GM10847 (cell line): ENCODE data around the gene SPCS3.
A peak's percentile ranks its signal among the peaks of the same experiment; 100 is the strongest.

Source experiments
- POLR2A ChIP-seq: IDR thresholded peaks from 2 replicates; pipeline ENCODE4 v1.6.1; 2011; ENCODE audit not compliant: insufficient read length; ENCODE audit errors: extremely low read depth

SPCS3 gene

DNA sequence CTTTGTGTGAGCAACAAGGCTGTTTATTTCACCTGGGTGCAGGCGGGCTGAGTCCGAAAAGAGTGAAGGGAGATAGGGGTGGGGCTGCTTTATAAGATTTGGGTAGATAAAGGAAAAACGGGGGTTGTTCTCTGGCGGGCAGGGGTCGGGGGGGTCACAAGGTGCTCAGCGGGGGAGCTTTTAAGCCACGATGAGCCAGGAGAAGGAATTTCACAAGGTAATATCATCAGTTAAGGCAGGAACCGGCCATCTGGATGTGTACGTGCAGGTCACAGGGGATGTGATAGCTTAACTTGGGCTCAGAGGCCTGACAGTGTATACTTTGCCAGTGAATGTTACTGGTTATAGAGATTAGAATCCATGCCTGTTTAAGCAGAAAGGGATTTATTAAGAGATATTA, 19.7 kb upstream of the SPCS3 start:
- TF ChIP-seq POLR2A = no peak

DNA sequence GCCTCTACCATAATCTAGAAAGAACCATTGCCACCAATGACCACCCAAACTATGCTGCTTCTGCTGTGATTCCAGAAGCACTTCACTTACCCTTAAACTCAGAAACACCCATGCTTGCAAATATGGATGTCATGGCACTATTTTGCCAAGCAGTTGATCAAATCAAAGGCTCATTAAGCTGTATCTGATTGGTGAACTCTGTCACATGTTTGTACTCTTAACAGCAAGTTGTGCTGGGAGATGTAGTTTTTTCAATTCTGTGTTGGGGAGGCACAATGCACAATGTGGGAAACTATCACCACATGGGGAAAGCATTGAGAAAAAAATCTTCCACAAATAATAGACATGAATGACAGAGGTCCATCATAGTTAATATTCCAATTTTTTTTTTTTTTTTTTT, 19.2 kb upstream of the SPCS3 start:
- no peak for TF ChIP-seq POLR2A

DNA sequence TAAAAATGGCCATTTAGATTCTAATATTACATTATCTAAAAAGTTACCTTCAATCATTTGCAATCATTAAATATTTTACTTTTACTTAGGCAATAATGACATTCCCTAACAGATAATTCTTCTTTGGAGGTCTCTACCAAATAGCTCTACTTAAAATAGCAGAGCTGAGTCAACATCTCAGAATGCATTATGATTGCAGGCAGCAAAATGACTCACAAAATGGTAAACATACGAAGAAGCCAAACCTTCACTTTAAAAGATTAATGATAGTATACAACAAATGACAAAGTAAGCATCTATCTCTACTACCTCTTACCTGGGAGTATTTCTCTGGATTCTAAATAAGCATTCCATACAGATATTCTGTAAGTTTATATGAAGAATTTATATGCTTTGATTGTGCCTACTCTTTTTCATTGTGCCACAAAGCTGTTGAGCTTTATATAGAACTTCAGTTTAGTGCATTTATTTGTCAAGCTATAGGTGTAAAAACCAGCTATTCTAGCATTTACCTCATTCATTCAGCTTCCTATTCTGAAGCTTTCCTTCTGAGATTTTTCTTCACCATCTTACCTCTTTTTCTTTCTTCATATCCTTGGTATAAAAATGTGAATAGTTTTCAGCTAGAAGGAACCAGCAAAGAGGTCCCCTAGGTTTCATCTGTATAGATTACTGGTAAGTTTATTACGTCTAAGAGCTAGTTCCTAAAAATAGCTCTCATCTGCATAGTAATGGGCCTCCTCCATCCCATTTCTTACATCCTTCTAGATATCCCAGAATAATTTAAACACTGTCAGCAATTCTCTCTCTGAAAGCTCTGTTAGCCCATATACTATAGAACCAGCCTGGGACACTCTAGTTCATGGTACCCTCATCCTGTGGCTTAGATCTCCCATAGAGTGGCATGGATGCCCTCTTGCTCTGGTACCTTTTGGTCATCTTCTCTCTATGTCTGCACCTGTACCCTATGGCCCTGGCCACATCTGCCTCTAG, 17.2 kb upstream of the SPCS3 start:
- TF ChIP-seq POLR2A = no peak

DNA sequence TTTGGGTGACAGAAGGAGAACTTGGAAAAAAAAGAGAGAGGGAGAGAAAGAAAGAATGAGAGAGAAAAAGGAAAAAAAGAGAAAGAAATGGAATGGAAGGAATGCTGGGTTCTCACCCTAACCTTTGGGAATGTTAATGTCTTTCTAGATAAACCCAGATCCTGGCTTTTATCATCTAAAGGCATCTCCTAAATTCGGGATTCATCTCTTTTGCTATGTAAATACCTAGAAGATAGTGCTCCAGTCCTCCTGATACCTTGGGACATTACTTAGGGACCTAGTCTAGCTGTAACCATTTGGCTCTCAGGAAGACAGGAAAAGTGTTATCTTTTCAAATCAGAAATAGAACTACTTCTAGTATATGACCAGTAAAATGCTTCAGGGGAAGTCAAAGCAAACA, 15.8 kb upstream of the SPCS3 start:
- no peak for TF ChIP-seq POLR2A

DNA sequence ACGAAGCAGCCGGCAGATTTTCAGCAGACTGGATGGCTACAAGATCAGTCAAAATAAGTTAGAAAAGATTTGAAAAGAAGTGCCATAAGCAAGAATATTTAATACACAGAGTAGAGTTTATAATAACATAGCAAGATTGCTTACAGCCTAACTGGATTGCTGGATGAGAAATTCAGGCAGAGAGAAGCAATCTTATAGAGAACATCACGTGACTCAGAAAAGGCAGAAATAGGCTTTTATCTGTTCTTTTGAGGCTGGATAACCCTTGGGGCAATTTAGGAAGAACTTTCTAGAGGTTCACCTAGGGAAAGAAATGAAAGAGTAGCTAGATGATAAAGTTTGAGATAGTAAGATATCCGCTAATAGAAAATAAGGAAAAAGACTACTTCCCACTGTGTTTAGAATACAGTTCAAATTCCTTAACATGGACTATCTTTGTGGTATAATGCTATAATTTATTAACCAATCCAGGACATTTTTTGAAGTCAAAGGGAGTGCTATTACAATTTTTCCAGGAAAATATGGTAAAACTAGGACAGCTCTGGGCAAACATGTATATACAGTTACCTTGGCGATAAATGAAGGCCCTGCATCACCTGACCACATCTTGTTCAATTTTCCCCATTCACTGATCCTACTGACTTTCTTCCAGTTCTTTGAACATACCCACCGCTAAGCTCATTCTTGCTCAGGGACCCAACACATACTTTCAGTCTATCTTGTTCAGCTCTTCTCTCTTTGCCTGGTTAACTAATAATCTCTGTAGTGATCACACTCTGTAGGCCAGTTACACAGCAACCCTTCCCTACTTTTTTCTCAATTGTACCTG, 12.7 kb upstream of the SPCS3 start:
- TF ChIP-seq POLR2A = no peak

DNA sequence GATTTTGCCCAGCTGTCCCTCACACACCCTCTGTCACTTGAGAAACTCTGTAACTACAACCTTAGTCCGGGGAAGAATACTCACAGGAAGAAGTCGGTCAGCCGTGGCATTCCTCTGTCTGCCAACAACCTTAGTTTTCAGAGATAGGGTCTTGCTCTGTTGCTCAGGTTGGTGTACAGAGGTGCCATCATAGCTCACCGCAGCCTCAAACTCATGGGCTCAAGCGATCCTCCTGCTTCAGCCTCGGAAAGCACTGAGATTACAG, 12.2 kb upstream of the SPCS3 start:
- TF ChIP-seq POLR2A = no peak

DNA sequence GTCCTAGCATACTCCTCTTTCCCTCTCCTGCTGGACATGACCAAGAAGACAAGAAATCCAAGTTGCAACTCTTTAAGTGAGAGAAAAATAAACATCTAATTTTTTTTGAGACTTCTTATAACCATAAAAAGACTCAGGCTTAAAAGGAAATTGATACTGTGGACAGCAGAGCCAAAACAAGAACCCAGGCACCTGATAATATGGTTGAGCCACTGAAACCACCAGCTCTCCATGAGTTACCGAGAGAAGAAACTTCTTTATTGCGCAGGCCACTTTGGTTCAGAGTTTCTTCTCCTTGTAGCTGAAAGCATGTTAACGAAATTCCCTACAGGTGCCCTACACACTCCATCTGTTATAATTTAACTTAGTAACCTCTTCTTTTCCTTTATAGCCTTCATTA, 11.3 kb upstream of the SPCS3 start:
- TF ChIP-seq POLR2A = no peak

DNA sequence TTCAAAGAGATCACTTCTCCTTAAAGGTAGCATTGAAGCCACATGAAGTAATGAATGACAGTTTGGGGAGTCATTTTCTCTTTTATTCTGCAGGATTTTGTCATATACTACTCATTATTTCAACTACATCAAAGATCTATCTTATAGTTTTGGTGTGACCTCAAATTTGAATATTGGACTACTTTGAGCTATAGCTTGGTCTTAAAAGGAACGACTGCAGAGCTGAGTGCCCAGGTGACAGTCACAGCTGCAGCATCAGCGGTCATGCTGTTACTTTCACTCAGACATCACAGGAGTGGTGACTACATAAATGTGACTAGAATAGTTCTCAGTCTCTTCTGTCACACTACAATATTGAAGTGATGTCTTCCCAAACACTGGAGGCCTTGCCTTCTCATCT, 10.7 kb upstream of the SPCS3 start:
- no peak for TF ChIP-seq POLR2A

DNA sequence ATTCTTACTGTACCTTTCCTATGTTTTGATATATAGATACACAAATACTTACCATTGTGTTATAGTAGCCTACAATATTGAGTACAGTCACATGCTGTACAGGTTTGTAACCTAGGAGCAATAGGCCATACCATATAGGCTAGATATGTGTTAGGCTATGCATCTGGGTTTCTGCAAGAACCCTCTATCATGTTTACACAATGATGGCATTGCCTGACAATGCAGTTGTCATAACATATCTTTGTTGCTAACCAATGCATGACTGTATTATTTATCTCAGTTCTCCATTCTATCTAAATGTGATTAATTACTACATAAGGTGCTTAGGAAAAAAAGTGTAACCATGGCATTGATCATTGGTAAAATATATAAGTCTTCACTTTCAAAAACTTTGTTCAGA, 10.0 kb upstream of the SPCS3 start:
- no peak for TF ChIP-seq POLR2A

DNA sequence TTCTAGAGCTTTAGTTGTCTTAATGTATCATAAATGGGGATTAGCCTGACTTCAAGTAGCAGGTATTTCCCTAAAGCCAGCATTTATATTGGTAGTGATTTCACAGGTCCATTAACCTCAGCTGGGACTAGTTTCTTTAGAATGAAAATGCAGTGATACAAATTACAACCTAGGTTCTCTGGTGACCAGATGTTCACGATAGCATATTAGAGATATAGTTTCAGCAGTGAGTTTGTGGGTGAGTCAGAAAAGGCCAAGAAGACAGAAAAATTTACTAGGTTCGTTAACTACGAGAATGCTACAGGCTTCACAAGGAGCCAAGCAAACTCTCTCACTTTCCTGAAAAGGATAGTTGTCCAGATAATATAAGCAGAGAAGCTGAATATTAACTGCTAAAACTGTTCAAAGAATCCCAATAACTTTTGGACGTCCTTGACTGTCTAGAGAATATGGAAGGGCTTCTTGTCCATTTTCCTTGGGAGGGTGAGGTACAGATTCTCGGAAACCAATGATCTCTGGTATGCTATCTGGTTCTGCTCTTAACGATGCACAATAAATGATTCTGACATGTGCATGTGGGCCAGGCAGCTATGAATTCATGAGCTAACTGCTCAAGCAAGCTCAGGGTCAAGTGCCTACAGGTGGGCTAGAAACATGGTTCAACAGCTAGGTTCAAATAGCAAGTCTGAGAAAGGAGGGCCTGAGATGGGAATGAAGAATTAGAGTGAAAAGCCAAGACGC, 6.0 kb upstream of the SPCS3 start:
- no peak for TF ChIP-seq POLR2A

DNA sequence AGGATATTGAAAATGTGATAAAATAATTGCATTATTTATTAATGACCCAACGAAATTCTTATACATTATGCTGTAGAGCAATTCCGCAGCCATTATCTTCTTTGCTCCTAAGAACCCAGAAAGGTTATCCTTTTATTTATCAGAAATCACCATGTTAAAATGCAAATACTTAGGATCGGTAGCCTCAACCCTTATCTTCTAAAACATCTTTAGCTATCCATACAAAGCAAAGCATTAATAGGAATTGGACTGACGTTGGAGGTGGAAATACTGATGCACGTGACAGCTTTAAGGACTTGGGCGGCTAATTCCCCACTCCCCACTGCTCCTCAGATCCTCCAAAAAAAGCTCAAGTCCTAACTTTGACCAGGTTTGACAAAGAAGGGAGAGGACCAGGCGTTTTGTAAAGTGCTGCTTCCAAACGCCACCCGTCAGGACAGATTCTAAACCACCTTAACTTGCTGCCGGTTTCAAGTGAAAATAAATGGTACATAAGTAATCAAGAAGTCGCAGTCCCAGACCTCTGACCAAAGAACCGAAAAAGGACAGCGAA, 539 bp upstream of the SPCS3 start:
- no peak for TF ChIP-seq POLR2A

DNA sequence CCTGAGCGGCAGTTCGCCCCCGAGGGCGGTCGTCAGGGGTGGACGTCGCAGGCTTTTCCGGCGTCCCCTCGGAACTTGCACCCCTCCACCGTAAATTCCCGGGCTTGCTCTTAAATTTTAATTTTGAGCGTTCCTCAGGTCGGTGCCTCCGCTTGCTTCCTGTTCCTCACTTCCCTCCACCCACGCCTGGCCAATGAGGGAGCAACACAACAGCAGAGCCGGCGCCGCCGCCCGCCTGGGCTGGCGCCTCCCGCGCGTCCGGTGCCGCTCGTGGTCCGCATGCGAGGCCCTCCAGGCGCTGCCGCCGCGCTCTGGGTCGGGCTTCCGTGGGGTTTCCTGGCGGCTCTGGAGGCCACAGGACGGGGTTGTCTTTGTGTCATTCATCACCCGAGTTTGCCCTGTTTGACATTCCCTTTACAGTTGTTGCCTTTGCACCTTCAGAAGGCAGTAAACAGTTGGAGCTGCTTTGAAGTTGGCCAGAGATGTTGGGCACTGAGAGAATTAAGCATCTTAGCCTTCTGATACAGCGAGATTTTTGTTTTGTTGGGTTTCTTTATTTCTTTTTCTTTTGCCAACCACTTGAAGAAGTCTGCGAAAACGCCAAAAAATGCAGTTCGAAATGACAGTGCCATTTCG, 692 bp downstream of the SPCS3 start:
- peak; percentile 62 for TF ChIP-seq POLR2A

DNA sequence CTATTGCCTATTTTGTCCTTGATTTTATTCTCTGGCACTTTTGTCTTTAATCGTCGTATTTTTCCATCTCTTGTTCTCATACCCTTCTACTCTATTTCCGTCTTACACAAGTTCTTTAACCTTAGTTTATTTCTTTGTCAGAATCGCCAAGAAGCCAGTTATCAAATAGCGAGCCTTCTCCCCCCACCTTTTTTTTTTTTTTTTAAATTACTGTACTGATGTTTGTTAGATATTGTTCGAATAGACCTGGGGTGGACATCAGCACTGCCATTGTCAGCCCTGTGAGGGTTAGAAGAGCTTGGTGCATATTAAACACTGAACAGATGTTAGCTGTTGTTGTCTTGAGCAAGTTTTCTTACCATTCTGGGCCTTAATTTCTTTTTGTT, 1.2 kb downstream of the SPCS3 start:
- TF ChIP-seq POLR2A = no peak

DNA sequence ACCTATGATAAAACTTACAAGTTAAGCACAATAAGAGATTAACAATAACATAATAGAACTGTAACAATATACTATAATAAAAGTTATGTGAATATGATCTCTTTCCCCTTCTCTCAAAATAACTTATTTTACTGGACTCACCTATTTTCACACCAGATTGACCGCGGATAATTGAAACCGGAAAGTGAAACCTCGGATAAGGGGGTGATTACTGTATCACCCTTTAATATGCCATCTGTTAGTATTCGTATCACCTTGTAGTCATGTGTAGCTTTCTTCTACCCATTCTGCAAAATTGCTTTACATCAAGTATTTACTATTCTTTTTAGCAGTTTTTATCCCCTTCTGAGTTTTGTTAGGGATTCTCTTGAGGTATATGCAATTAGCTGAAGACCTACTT, 1.8 kb downstream of the SPCS3 start:
- no peak for TF ChIP-seq POLR2A
